Measurements from ENCODE around the gene C14orf180. TPM values are rescaled to one million over a fixed set of nuclear protein-coding genes. Genes with fewer than 3 reads are reported as not detected.

C14orf180 gene
- total RNA-seq, 1 experiment from 2014 or later: not detected

- ChIA-PET CTCF (no interaction called here), POLR2A (ENCODE audit: low non-redundant PET) (no interaction called here)
- Histone ChIP-seq H3K27me3 (replicated peaks; ENCODE audit: insufficient read depth, low read depth, low read length, poor library complexity) (no peaks in the 10 kb centered on the region), H3K4me1 (ENCODE audit: insufficient read depth, low read length, poor library complexity, severe bottlenecking) (no peaks in the 10 kb centered on the region), H3K9me3 (ENCODE audit: low read depth, low read length, poor library complexity, severe bottlenecking) (no peaks in the 10 kb centered on the region), H3K27ac (ENCODE audit: low read depth, low read length, poor library complexity, severe bottlenecking) (no peak overlapping the region), H3K36me3 (ENCODE audit: insufficient read depth, low read length, poor library complexity, severe bottlenecking) (no peaks in the 10 kb centered on the region), H3K4me3 (ENCODE audit: low read depth, low read length, poor library complexity, severe bottlenecking) (no peak overlapping the region)
- intact Hi-C loops (cut with micrococcal nuclease; ENCODE audit: unreplicated experiment): loop anchor here (5.0 kb wide), 2 partner anchors 424 to 484 kb away; partner anchors contain the start of gene KIF26A
- DNase-seq (ENCODE audit: low spot score): no peak
- TF ChIP-seq EZH2 (IDR thresholded peaks at IDR 0.05; ENCODE audit: borderline replicate concordance, low read depth, low read length, poor library complexity, severe bottlenecking): no peak
- no peak for TF ChIP-seq CTCF (conservative IDR thresholded peaks at IDR 0.05; ENCODE audit: low read depth, low read length)
- BruUV-seq (replicated peaks): no TSS peak
Measured at GRCh38 chr14:104561124-104561557, 18.4 kb upstream of the C14orf180 start.

- BruUV-seq (replicated peaks): no TSS peak
- no peak overlapping the region for H3K27ac ChIP-seq (ENCODE audit: low read depth, low read length, poor library complexity, severe bottlenecking)
- peaks cover 5% of the 10 kb centered on the region for H3K27me3 ChIP-seq (replicated peaks; ENCODE audit: insufficient read depth, low read depth, low read length, poor library complexity)
- no peaks in the 10 kb centered on the region for H3K9me3 ChIP-seq (ENCODE audit: low read depth, low read length, poor library complexity, severe bottlenecking)
- no peaks in the 10 kb centered on the region for H3K4me1 ChIP-seq (ENCODE audit: insufficient read depth, low read length, poor library complexity, severe bottlenecking)
- POLR2A ChIA-PET (ENCODE audit: low non-redundant PET): no interaction called here
- no peaks in the 10 kb centered on the region for H3K36me3 ChIP-seq (ENCODE audit: insufficient read depth, low read length, poor library complexity, severe bottlenecking)
- no peak for TF ChIP-seq EZH2 (IDR thresholded peaks at IDR 0.05; ENCODE audit: borderline replicate concordance, low read depth, low read length, poor library complexity, severe bottlenecking)
- no peak for TF ChIP-seq CTCF (conservative IDR thresholded peaks at IDR 0.05; ENCODE audit: low read depth, low read length)
- DNase-seq (ENCODE audit: low spot score): no peak
- H3K4me3 ChIP-seq (ENCODE audit: low read depth, low read length, poor library complexity, severe bottlenecking): no peak overlapping the region
- intact Hi-C loops (cut with micrococcal nuclease; ENCODE audit: unreplicated experiment): loop anchor here (5.0 kb wide), 2 partner anchors 425 to 485 kb away; partner anchors contain the start of gene KIF26A
- CTCF ChIA-PET: no interaction called here
Measured at GRCh38 chr14:104561632-104562495, 17.7 kb upstream of the C14orf180 start.

GRCh38 chr14:104562606-104563005 lies 17.0 kb upstream of the C14orf180 start:
- peaks cover 5% of the 10 kb centered on the region for H3K27me3 ChIP-seq (replicated peaks; ENCODE audit: insufficient read depth, low read depth, low read length, poor library complexity)
- no peaks in the 10 kb centered on the region for H3K36me3 ChIP-seq (ENCODE audit: insufficient read depth, low read length, poor library complexity, severe bottlenecking)
- H3K4me3 ChIP-seq (ENCODE audit: low read depth, low read length, poor library complexity, severe bottlenecking): no peak overlapping the region
- TF ChIP-seq EZH2 (IDR thresholded peaks at IDR 0.05; ENCODE audit: borderline replicate concordance, low read depth, low read length, poor library complexity, severe bottlenecking): no peak
- TF ChIP-seq CTCF (conservative IDR thresholded peaks at IDR 0.05; ENCODE audit: low read depth, low read length): no peak
- intact Hi-C loops (cut with micrococcal nuclease; ENCODE audit: unreplicated experiment): loop anchor here (5.0 kb wide), 2 partner anchors 425 to 485 kb away; partner anchors contain the start of gene KIF26A
- BruUV-seq (replicated peaks): no TSS peak
- DNase-seq (ENCODE audit: low spot score): no peak
- H3K27ac ChIP-seq (ENCODE audit: low read depth, low read length, poor library complexity, severe bottlenecking): no peak overlapping the region
- CTCF ChIA-PET: no interaction called here
- H3K9me3 ChIP-seq (ENCODE audit: low read depth, low read length, poor library complexity, severe bottlenecking): no peaks in the 10 kb centered on the region
- H3K4me1 ChIP-seq (ENCODE audit: insufficient read depth, low read length, poor library complexity, severe bottlenecking): no peaks in the 10 kb centered on the region
- POLR2A ChIA-PET (ENCODE audit: low non-redundant PET): no interaction called here

Data from A673 (cell line).